Gastrocnemius medialis (tissue), 4 donors: ENCODE measurements around the gene CEP112. TPM values are rescaled to one million over a fixed set of nuclear protein-coding genes. Genes with fewer than 3 reads are reported as not detected.
"Not testable (repeated sequence)": the region's sequence is repeated elsewhere in the genome, so short reads cannot be mapped to it uniquely, and the experiment has no call there.

ENCODE experiments used
- ATAC-seq, 2 donors: fragments of 150-250 bp; one replicate each; pipeline ENCODE4 v1.9.1; 2016
- DNase-seq, 2 donors: peaks; one replicate each; pipeline ENCODE4 v3.0.0-alpha.2; 2019
- H3K27ac ChIP-seq, 4 donors: fragments of 200-600 bp; sonication (generic); 1 replicate in 1 of 4; 2 replicates in 3 of 4; pipeline ENCODE4 v1.5.1; 2016 to 2018; ENCODE audit warnings: mild to moderate bottlenecking in 2 of 4, moderate library complexity in 1 of 4
- H3K27me3 ChIP-seq, 3 donors: fragments of 200-600 bp; sonication (generic) in 2 of 3; 1 replicate in 1 of 3; 2 replicates in 2 of 3; pipeline versions ENCODE4 v1.5.1 to v1.6.0; 2016 to 2019; ENCODE audit warnings: mild to moderate bottlenecking in 1 of 3, moderate library complexity in 1 of 3
- H3K36me3 ChIP-seq, 2 donors: fragments of 200-600 bp; sonication (generic) in 1 of 2; one replicate each; pipeline ENCODE4 v1.5.1; 2017 to 2018
- H3K4me1 ChIP-seq, 2 donors: fragments of 200-600 bp; sonication (generic) in 1 of 2; one replicate each; pipeline ENCODE4 v1.5.1; 2016 to 2017; ENCODE audit warnings: mild to moderate bottlenecking in 2 of 2
- H3K4me3 ChIP-seq, 4 donors: fragments of 200-600 bp; sonication (generic) in 3 of 4; 1 replicate in 1 of 4; 2 replicates in 3 of 4; pipeline ENCODE4 v1.5.1; 2016 to 2019; ENCODE audit warnings: mild to moderate bottlenecking in 2 of 4
- H3K9me3 ChIP-seq, 3 donors: fragments of 200-600 bp; sonication (generic) in 2 of 3; 1 replicate in 1 of 3; 2 replicates in 2 of 3; pipeline ENCODE4 v1.5.1; 2016 to 2019
- POLR2A ChIP-seq, 2 donors: fragments of 450-650 bp; IDR thresholded peaks; one replicate each; pipeline ENCODE4 v1.6.1; 2017; ENCODE audit warnings: antibody characterized with exemption in 2 of 2, mild to moderate bottlenecking in 2 of 2, moderate library complexity in 2 of 2
- in situ Hi-C, 4 donors: fragments of 200-750 bp; cut with MboI; loops; one replicate each; pipeline versions ENCODE4 v1.15.0 to v1.8.0; 2017; ENCODE audit warnings: low sequenced_read_pairs in 4 of 4
- intact Hi-C: fragments of 100-400 bp; cut with DNase I; formaldehyde crosslinking; loops from one replicate; pipeline ENCODE4 v1.15.1; 2023; ENCODE audit warnings: low total_unique reads
- total RNA-seq, 4 donors: library from RNA; depleted of rRNA; stranded (reverse); fragments of >200 nt; gene quantifications; one replicate each; pipeline versions ENCODE4 v1.1.0 to v1.2.3, GENCODE V29; 2016
- TF ChIP-seq, protein P1 (sequence below), 5 experiments: fragments of 450-650 bp in 3 of 5; fragments of 200-600 bp in 2 of 5; sonication (generic) in 2 of 5; IDR thresholded peaks in 4 of 5; conservative IDR thresholded peaks in 1 of 5; 1 replicate in 4 of 5; 2 replicates in 1 of 5; pipeline ENCODE4 v1.5.1; 2016 to 2019; ENCODE audit warnings: antibody characterized with exemption in 5 of 5, mild to moderate bottlenecking in 3 of 5, moderate library complexity in 3 of 5

Gene CEP112
- total RNA-seq, 4 donors from 2014 or later, result 6.1 to 8.7 (median 7.1) TPM

- Histone ChIP-seq H3K27me3 (no peaks in the 10 kb centered on the region), H3K36me3 (no peaks in the 10 kb centered on the region), H3K4me3 (no peak overlapping the region), H3K4me1 (no peaks in the 10 kb centered on the region), H3K9me3 (no peaks in the 10 kb centered on the region), H3K27ac (no peak overlapping the region)
- intact Hi-C loops (no loop called here), in situ Hi-C loops (loop anchor here in 1 of 4 donors (25.0 kb wide), 1 partner anchor 101 kb away; no protein-coding TSS in a partner anchor)
- no peak for ATAC-seq
- no peak for TF ChIP-seq POLR2A (IDR thresholded peaks at IDR 0.05)
- TF ChIP-seq, protein P1, sequence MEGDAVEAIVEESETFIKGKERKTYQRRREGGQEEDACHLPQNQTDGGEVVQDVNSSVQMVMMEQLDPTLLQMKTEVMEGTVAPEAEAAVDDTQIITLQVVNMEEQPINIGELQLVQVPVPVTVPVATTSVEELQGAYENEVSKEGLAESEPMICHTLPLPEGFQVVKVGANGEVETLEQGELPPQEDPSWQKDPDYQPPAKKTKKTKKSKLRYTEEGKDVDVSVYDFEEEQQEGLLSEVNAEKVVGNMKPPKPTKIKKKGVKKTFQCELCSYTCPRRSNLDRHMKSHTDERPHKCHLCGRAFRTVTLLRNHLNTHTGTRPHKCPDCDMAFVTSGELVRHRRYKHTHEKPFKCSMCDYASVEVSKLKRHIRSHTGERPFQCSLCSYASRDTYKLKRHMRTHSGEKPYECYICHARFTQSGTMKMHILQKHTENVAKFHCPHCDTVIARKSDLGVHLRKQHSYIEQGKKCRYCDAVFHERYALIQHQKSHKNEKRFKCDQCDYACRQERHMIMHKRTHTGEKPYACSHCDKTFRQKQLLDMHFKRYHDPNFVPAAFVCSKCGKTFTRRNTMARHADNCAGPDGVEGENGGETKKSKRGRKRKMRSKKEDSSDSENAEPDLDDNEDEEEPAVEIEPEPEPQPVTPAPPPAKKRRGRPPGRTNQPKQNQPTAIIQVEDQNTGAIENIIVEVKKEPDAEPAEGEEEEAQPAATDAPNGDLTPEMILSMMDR (IDR thresholded peaks at IDR 0.05 in 4 of 5, conservative IDR thresholded peaks at IDR 0.05 in 1 of 5), result no peak
- DNase-seq, result no peak
Observed at GRCh38 chr17:65813306-65813705, 378.6 kb downstream of the CEP112 start.

GRCh38 chr17:65811043-65811442 is 380.9 kb downstream of the CEP112 start:
- H3K4me1 ChIP-seq, result no peaks in the 10 kb centered on the region
- in situ Hi-C loops, result loop anchor here in 1 of 4 donors (25.0 kb wide), 1 partner anchor 99 kb away; no protein-coding TSS in a partner anchor
- TF ChIP-seq POLR2A (IDR thresholded peaks at IDR 0.05), result no peak
- TF ChIP-seq, protein P1 (IDR thresholded peaks at IDR 0.05 in 4 of 5, conservative IDR thresholded peaks at IDR 0.05 in 1 of 5), result no peak

DNA sequence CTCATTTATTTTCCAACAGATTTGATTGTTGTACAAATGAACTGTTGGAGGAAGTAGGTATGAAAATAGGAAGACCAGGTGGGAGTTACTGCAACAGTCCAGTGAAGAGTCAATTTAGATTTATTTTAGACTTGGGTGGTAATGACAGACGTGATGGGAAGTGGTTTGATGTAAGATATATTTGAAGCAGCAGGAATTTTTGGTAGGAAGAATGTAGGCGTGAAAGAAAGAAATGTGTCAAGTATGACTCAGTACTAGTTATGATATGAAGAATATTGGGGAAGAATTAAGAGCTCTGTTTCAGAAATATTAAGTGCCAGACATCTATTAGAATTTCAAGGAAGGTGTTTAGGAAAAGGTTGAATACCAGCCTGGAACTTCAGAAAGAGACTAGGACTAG is 382.6 kb downstream of the CEP112 start:
- Histone ChIP-seq H3K4me1 (no peaks in the 10 kb centered on the region), H3K4me3 (no peak overlapping the region), H3K27ac (no peak overlapping the region), H3K36me3 (no peaks in the 10 kb centered on the region), H3K9me3 (no peaks in the 10 kb centered on the region), H3K27me3 (no peaks in the 10 kb centered on the region)
- TF ChIP-seq, protein P1 (IDR thresholded peaks at IDR 0.05 in 4 of 5, conservative IDR thresholded peaks at IDR 0.05 in 1 of 5), result no peak
- TF ChIP-seq POLR2A (IDR thresholded peaks at IDR 0.05), result no peak
- DNase-seq, result no peak
- no peak for ATAC-seq
- in situ Hi-C loops, result loop anchor here in 1 of 4 donors (25.0 kb wide), 1 partner anchor 97 kb away; no protein-coding TSS in a partner anchor
- intact Hi-C loops, result no loop called here

More at GRCh38 chr17:65811043-65811442, 380.9 kb downstream of the CEP112 start:
- Histone ChIP-seq H3K27ac (no peak overlapping the region), H3K36me3 (no peaks in the 10 kb centered on the region), H3K4me3 (no peak overlapping the region), H3K27me3 (no peaks in the 10 kb centered on the region), H3K9me3 (no peaks in the 10 kb centered on the region)
- no peak for ATAC-seq
- intact Hi-C loops, result no loop called here
- DNase-seq, result no peak

GRCh38 chr17:65808566-65808965 is 383.4 kb downstream of the CEP112 start:
- H3K4me3 ChIP-seq, H3K27ac ChIP-seq, H3K27me3 ChIP-seq, intact Hi-C loops, DNase-seq, H3K9me3 ChIP-seq, H3K36me3 ChIP-seq, ATAC-seq, H3K4me1 ChIP-seq: not testable (repeated sequence)
- in situ Hi-C loops, result loop anchor here in 1 of 4 donors (25.0 kb wide), 1 partner anchor 96 kb away; no protein-coding TSS in a partner anchor

- intact Hi-C loops, result no loop called here
- Histone ChIP-seq H3K27ac (no peak overlapping the region), H3K9me3 (no peaks in the 10 kb centered on the region), H3K4me3 (no peak overlapping the region), H3K4me1 (no peaks in the 10 kb centered on the region), H3K27me3 (no peaks in the 10 kb centered on the region), H3K36me3 (no peaks in the 10 kb centered on the region)
- DNase-seq (no peak), ATAC-seq (no peak)
- TF ChIP-seq, protein P1 (IDR thresholded peaks at IDR 0.05 in 4 of 5, conservative IDR thresholded peaks at IDR 0.05 in 1 of 5), result no peak
- in situ Hi-C loops, result loop anchor here in 1 of 4 donors (25.0 kb wide), 1 partner anchor 95 kb away; no protein-coding TSS in a partner anchor
Observed at GRCh38 chr17:65807361-65807760, 384.6 kb downstream of the CEP112 start.
